Measurements from ENCODE around the gene PCDHB7.
"Not testable (repeated sequence)": the region's sequence is repeated elsewhere in the genome, so short reads cannot be mapped to it uniquely, and the experiment has no call there.

The PCDHB7 gene

DNA sequence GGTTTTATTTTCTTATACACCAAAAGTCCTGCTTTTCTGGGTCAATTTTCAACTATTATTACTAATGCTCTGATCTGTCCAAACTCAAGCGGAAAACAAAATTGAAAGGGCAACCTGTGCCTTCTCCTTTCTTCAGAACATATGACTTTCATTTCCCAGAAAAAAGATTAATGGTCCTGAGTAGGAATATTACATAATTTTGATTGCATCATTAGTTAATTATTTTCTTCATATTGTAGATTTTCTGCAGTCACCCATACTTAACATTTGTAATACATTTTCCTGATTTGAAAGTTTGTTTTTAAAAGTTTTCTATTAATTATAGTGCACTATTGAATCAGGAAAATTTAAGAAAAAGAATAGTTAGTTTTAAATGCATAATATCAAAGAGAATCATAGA, 3.5 kb downstream of the PCDHB7 start:
- no peak overlapping the region for H3K9ac ChIP-seq (ENCODE audit: insufficient read length, low read depth)
- no peaks in the 10 kb centered on the region for H3K36me3 ChIP-seq (ENCODE audit: insufficient read depth, insufficient read length, low read length)
- TF ChIP-seq ZNF274 (IDR thresholded peaks at IDR 0.05; ENCODE audit: low read depth, low read length) (no peak), SUZ12 (IDR thresholded peaks at IDR 0.05; ENCODE audit: extremely low read depth, insufficient read depth, insufficient read length) (no peak), YY1 (IDR thresholded peaks at IDR 0.05; ENCODE audit: insufficient read depth, insufficient read length) (no peak)
- no peaks in the 10 kb centered on the region for H3K9me3 ChIP-seq (ENCODE audit: insufficient read depth, low read length)
- H3K4me1 ChIP-seq (ENCODE audit: insufficient read depth, insufficient read length) = no peaks in the 10 kb centered on the region
- no peaks in the 10 kb centered on the region for H3K27me3 ChIP-seq (ENCODE audit: insufficient read depth, insufficient read length)
- DNase-seq (ENCODE audit: low read depth, low spot score) = no peak
- H3K4me3 ChIP-seq (ENCODE audit: insufficient read length, low read depth) = no peak overlapping the region

DNA sequence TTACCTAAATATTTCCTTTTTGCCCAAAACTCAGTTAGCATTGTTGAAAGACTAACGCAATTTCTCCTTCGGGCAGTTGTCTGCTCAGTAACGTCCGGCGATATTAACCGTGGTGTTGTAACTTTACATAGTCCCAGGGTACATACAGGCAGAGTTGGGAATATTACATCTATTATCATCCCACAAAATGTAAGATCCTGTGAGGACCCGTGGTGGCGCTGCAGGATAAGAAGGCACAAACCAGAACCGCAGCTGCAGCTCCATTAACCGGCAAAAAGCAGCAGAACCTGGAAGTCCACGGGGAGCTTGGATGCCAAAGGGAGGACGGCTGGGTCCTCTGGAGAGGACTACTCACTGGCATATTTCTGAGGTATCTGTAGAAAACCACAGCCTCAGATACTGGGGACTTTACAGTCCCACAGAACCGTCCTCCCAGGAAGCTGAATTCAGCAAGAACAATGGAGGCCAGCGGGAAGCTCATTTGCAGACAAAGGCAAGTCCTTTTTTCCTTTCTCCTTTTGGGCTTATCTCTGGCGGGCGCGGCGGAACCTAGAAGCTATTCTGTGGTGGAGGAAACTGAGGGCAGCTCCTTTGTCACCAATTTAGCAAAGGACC, 5.2 kb downstream of the PCDHB7 start, which contains the start of gene PCDHB8:
Gene PCDHB8 (plus strand): TSS at position 214 of the 615 bp plus-strand sequence. CDS start 245 bp downstream, at position 459.
- not testable (repeated sequence) for H3K9me3 ChIP-seq (ENCODE audit: insufficient read depth, low read length); H3K9ac ChIP-seq (ENCODE audit: insufficient read length, low read depth); H3K36me3 ChIP-seq (ENCODE audit: insufficient read depth, insufficient read length, low read length); H3K27me3 ChIP-seq (ENCODE audit: insufficient read depth, insufficient read length); DNase-seq (ENCODE audit: low read depth, low spot score); H3K4me1 ChIP-seq (ENCODE audit: insufficient read depth, insufficient read length); H3K4me3 ChIP-seq (ENCODE audit: insufficient read length, low read depth)

DNA sequence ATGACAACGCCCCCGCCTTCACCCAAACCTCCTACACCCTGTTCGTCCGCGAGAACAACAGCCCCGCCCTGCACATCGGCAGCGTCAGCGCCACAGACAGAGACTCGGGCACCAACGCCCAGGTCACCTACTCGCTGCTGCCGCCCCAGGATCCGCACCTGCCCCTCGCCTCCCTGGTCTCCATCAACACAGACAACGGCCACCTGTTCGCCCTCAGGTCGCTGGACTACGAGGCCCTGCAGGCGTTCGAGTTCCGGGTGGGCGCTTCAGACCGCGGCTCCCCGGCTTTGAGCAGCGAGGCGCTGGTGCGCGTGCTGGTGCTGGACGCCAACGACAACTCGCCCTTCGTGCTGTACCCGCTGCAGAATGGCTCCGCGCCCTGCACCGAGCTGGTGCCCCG, 6.9 kb downstream of the PCDHB7 start:
- H3K36me3 ChIP-seq (ENCODE audit: insufficient read depth, insufficient read length, low read length); H3K9ac ChIP-seq (ENCODE audit: insufficient read length, low read depth); H3K4me1 ChIP-seq (ENCODE audit: insufficient read depth, insufficient read length); H3K9me3 ChIP-seq (ENCODE audit: insufficient read depth, low read length); H3K4me3 ChIP-seq (ENCODE audit: insufficient read length, low read depth); H3K27me3 ChIP-seq (ENCODE audit: insufficient read depth, insufficient read length); DNase-seq (ENCODE audit: low read depth, low spot score): not testable (repeated sequence)

DNA sequence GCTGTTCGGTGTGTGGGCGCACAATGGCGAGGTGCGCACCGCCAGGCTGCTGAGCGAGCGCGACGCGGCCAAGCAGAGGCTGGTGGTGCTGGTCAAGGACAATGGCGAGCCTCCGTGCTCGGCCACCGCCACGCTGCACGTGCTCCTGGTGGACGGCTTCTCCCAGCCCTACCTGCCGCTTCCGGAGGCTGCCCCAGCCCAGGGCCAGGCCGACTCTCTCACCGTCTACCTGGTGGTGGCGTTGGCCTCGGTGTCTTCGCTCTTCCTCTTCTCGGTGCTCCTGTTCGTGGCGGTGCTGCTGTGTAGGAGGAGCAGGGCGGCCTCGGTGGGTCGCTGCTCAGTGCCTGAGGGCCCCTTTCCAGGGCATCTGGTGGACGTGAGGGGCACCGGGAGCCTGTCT, 7.4 kb downstream of the PCDHB7 start:
- not testable (repeated sequence) for H3K4me1 ChIP-seq (ENCODE audit: insufficient read depth, insufficient read length); H3K27me3 ChIP-seq (ENCODE audit: insufficient read depth, insufficient read length); DNase-seq (ENCODE audit: low read depth, low spot score); H3K9me3 ChIP-seq (ENCODE audit: insufficient read depth, low read length); H3K36me3 ChIP-seq (ENCODE audit: insufficient read depth, insufficient read length, low read length); H3K4me3 ChIP-seq (ENCODE audit: insufficient read length, low read depth); H3K9ac ChIP-seq (ENCODE audit: insufficient read length, low read depth)

DNA sequence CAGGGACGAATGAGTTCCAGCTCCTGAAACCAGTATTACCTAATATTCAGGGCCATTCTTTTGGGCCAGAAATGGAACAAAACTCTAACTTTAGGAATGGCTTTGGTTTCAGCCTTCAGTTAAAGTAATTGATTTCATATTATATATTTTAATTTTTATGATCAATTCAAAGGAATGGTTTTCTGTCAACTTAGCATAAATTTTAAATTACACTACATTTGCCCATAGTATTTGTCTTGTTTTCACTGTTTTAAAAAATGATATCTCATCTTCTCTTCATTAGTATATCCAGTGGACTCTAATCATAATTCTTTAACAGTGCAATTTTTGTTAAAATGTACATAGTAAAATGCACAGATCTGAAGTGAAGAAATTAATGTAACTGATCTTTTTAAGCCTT, 7.9 kb downstream of the PCDHB7 start:
- TF ChIP-seq ZNF274 (IDR thresholded peaks at IDR 0.05; ENCODE audit: low read depth, low read length) (no peak), YY1 (IDR thresholded peaks at IDR 0.05; ENCODE audit: insufficient read depth, insufficient read length) (no peak), SUZ12 (IDR thresholded peaks at IDR 0.05; ENCODE audit: extremely low read depth, insufficient read depth, insufficient read length) (no peak)
- Histone ChIP-seq H3K9ac (ENCODE audit: insufficient read length, low read depth) (no peak overlapping the region), H3K4me1 (ENCODE audit: insufficient read depth, insufficient read length) (no peaks in the 10 kb centered on the region), H3K27me3 (ENCODE audit: insufficient read depth, insufficient read length) (no peaks in the 10 kb centered on the region), H3K9me3 (ENCODE audit: insufficient read depth, low read length) (peaks cover 5% of the 10 kb centered on the region; the same call in 1 of the 2 replicates), H3K36me3 (ENCODE audit: insufficient read depth, insufficient read length, low read length) (no peaks in the 10 kb centered on the region), H3K4me3 (ENCODE audit: insufficient read length, low read depth) (no peak overlapping the region)
- no peak for DNase-seq (ENCODE audit: low read depth, low spot score)

DNA sequence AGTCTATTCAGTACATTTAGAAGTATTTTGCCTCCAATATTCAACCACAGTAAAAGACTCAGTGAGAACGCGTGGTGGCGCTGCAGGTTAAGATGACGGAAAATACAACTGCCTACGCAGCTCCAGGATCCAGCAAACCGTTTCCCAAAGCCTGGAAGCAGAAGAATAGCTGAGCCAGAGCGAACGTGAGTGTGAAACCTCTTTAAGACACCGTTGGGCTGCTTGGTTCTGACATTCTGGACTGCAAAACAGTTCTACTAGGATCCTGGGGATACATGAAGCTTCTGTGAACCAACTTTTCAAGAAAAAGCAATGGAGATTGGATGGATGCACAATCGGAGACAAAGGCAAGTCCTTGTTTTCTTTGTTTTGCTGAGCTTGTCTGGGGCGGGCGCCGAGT, 9.8 kb downstream of the PCDHB7 start, which contains the start of gene PCDHB16:
Gene PCDHB16 (plus strand): TSS at position 140 of the 400 bp plus-strand sequence. CDS start 173 bp downstream, at position 313.
- TF ChIP-seq ZNF274 (IDR thresholded peaks at IDR 0.05; ENCODE audit: low read depth, low read length) = no peak
- TF ChIP-seq YY1 (IDR thresholded peaks at IDR 0.05; ENCODE audit: insufficient read depth, insufficient read length) = no peak
- no peak for TF ChIP-seq SUZ12 (IDR thresholded peaks at IDR 0.05; ENCODE audit: extremely low read depth, insufficient read depth, insufficient read length)
- Histone ChIP-seq H3K9me3 (ENCODE audit: insufficient read depth, low read length) (peaks cover 5% of the 10 kb centered on the region; the same call in 1 of the 2 replicates), H3K36me3 (ENCODE audit: insufficient read depth, insufficient read length, low read length) (no peaks in the 10 kb centered on the region), H3K4me3 (ENCODE audit: insufficient read length, low read depth) (peak within 1 kb of the TSS; percentile 57), H3K27me3 (ENCODE audit: insufficient read depth, insufficient read length) (no peaks in the 10 kb centered on the region), H3K4me1 (ENCODE audit: insufficient read depth, insufficient read length) (no peaks in the 10 kb centered on the region), H3K9ac (ENCODE audit: insufficient read length, low read depth) (peak within 1 kb of the TSS; percentile 14)
- DNase-seq (ENCODE audit: low read depth, low spot score) = peak; percentile 40

DNA sequence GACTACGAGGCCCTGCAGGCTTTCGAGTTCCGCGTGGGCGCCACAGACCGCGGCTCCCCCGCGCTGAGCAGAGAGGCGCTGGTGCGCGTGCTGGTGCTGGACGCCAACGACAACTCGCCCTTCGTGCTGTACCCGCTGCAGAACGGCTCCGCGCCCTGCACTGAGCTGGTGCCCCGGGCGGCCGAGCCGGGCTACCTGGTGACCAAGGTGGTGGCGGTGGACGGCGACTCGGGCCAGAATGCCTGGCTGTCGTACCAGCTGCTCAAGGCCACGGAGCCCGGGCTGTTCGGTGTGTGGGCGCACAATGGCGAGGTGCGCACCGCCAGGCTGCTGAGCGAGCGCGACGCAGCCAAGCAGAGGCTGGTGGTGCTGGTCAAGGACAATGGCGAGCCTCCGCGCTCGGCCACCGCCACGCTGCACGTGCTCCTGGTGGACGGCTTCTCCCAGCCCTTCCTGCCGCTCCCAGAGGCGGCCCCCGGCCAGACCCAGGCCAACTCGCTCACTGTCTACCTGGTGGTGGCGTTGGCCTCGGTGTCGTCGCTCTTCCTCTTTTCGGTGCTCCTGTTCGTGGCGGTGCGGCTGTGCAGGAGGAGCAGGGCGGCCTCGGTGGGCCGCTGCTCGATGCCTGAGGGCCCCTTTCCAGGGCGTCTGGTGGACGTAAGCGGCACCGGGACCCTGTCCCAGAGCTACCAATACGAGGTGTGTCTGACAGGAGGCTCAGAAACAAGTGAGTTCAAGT, 11.8 kb downstream of the PCDHB7 start:
- DNase-seq (ENCODE audit: low read depth, low spot score) = not testable (repeated sequence)

More for the DNA sequence above, 11.8 kb downstream of the PCDHB7 start:
- not testable (repeated sequence) for H3K4me1 ChIP-seq (ENCODE audit: insufficient read depth, insufficient read length); H3K36me3 ChIP-seq (ENCODE audit: insufficient read depth, insufficient read length, low read length); H3K9me3 ChIP-seq (ENCODE audit: insufficient read depth, low read length); H3K27me3 ChIP-seq (ENCODE audit: insufficient read depth, insufficient read length); H3K9ac ChIP-seq (ENCODE audit: insufficient read length, low read depth); H3K4me3 ChIP-seq (ENCODE audit: insufficient read length, low read depth)

Measured in NT2/D1 (cell line).